Measurements from ENCODE around the gene USP6NL.

USP6NL gene

GRCh38 chr10:11475831-11476434, 135.5 kb downstream of the USP6NL start:
- Histone ChIP-seq H3K4me1 (peaks cover 2% of the 10 kb centered on the region), H3K79me2 (no peaks in the 10 kb centered on the region), H3K4me2 (ENCODE audit: low read length) (no peak overlapping the region), H3K36me3 (ENCODE audit: control insufficient read depth, insufficient read depth, low read length) (no peaks in the 10 kb centered on the region), H3K27me3 (ENCODE audit: control insufficient read depth, insufficient read depth, low read length) (no peaks in the 10 kb centered on the region), H3K27ac (no peak overlapping the region), H3K4me3 (ENCODE audit: low read depth, low read length) (no peak overlapping the region), H2AFZ (no peak overlapping the region), H3K9me3 (ENCODE audit: control insufficient read depth, low read length) (no peaks in the 10 kb centered on the region), H3K9ac (no peak overlapping the region)
- TF ChIP-seq CTCF (IDR thresholded peaks at IDR 0.05): no peak

DNA sequence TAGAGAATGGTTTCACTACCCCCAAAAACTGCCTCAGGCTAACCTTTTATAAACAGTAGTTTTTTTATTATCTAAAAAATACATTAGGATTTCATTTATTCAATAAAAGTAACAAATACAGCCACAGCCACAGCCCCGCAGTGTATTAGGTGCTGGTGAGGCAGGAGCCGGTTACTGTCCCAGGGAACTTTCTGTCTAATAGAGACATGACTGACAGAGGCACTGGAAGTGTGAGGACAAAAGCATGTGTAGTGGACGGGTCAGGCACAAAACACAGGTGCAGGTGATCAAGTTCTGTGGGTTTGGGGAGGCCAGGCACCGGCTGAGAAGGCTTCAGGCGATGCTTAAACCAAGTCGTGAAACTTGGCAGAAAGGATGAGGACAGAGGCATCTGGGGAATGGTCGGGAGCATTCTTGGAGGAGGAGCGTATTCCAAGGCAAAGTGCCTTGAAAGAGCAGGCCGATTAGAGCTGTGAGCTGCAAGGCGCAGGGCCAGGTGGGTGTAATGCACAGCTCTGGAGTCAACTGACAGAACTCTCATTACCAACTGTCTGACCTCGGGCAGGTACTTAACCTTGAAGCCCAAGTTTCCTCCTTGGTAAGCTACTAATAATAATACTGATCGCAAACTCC, 138.2 kb downstream of the USP6NL start:
- no peaks in the 10 kb centered on the region for H3K9me3 ChIP-seq (ENCODE audit: control insufficient read depth, low read length)
- H3K79me2 ChIP-seq: no peaks in the 10 kb centered on the region
- no peak overlapping the region for H3K4me3 ChIP-seq (ENCODE audit: low read depth, low read length)
- no peak for TF ChIP-seq CTCF (IDR thresholded peaks at IDR 0.05)
- H3K4me1 ChIP-seq: peaks cover 2% of the 10 kb centered on the region
- H3K27me3 ChIP-seq (ENCODE audit: control insufficient read depth, insufficient read depth, low read length): no peaks in the 10 kb centered on the region
- H3K36me3 ChIP-seq (ENCODE audit: control insufficient read depth, insufficient read depth, low read length): no peaks in the 10 kb centered on the region
- no peak overlapping the region for H3K9ac ChIP-seq
- H3K4me2 ChIP-seq (ENCODE audit: low read length): no peak overlapping the region
- no peak overlapping the region for H3K27ac ChIP-seq
- H2AFZ ChIP-seq: no peak overlapping the region

DNA sequence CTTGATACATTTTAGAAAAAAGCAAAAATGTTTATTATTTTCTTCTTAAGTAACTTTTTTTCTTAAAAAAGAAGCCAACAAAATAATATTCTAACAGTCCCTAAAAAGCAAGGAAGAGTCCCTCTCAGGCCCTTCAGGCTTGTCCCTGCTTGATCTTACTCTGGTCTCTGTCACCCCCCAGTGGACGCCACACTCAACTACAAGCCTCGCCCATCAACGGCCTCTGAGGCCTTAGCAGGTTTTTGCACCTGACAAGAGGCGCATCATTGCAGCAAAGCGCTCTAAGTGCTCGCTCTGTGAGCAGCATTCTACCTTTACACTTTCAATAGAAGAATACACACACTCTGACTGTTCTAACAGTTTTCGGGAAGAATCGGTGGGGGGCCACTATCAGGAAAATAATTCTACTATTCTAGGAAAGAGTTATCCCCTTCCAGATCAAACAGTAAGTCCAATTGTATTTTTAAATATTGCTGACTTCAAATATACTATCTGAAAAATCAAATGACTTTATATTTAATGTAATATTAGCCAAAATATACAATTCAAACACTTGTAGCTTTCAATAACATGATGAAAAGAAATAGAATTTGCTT, 139.2 kb downstream of the USP6NL start:
- no peaks in the 10 kb centered on the region for H3K36me3 ChIP-seq (ENCODE audit: control insufficient read depth, insufficient read depth, low read length)

DNA sequence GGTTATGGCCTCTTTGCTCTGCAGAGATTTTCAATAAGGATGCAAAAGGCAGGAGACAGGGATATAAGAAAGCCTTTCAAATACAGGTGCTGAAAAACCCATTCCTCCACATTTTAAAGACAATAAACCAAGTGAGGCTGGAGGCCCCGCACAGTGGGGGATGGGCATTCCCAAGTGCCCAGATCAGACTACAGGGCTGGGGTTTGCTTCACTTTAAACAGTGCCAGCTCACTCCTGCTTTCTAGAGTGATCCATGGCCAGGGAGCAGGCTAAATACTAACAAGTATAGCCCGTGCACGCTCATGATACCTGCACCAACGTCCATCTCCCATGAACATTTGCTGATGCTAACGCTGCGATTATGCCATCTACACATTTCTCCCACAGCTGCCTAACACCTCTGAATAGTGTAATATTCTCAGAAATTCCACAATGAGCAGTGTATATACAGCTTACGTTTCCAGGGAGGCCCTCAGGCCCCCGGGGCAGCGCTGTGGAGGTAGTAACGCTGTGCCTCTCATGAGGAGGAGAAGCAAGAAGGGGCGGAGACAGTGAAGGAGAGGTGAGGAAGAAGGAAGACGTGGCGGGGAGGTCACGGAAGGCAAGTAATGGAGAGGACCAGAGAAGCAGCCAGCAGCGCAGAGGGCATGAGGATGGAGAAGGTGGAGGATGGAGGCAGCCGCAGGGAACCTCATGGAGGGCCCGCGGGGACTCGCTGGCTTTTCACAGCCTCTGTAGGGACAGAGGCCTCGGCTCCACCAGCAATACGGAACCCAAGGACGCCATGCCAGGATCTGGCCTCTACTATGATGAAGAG, 141.7 kb downstream of the USP6NL start:
- Histone ChIP-seq H3K27ac (no peak overlapping the region), H3K4me3 (ENCODE audit: low read depth, low read length) (no peak overlapping the region), H2AFZ (no peak overlapping the region), H3K4me2 (ENCODE audit: low read length) (no peak overlapping the region), H3K36me3 (ENCODE audit: control insufficient read depth, insufficient read depth, low read length) (no peaks in the 10 kb centered on the region), H3K9ac (no peak overlapping the region), H3K27me3 (ENCODE audit: control insufficient read depth, insufficient read depth, low read length) (no peaks in the 10 kb centered on the region), H3K9me3 (ENCODE audit: control insufficient read depth, low read length) (no peaks in the 10 kb centered on the region), H3K4me1 (no peaks in the 10 kb centered on the region), H3K79me2 (no peaks in the 10 kb centered on the region)
- no peak for TF ChIP-seq CTCF (IDR thresholded peaks at IDR 0.05)

More for the DNA sequence above, 139.2 kb downstream of the USP6NL start:
- Histone ChIP-seq H3K27me3 (ENCODE audit: control insufficient read depth, insufficient read depth, low read length) (no peaks in the 10 kb centered on the region), H3K4me2 (ENCODE audit: low read length) (no peak overlapping the region), H3K9ac (no peak overlapping the region), H3K27ac (no peak overlapping the region), H3K9me3 (ENCODE audit: control insufficient read depth, low read length) (no peaks in the 10 kb centered on the region), H3K4me1 (peaks cover 2% of the 10 kb centered on the region), H3K4me3 (ENCODE audit: low read depth, low read length) (no peak overlapping the region), H2AFZ (no peak overlapping the region), H3K79me2 (no peaks in the 10 kb centered on the region)
- TF ChIP-seq CTCF (IDR thresholded peaks at IDR 0.05): peak; percentile 74
